GM12875 (cell line): ENCODE measurements around the gene GPR87.

Experiments
- H3K4me3 ChIP-seq: one replicate; pipeline ENCODE4 v1.5.1; 2011; ENCODE audit warnings: low read depth, low read length, control low read depth
- TF ChIP-seq, protein P1 (sequence below): IDR thresholded peaks from 2 replicates; pipeline ENCODE4 v1.5.1; 2011; ENCODE audit warnings: low read depth, mild to moderate bottlenecking, control low read depth, inconsistent platforms, low read length, moderate library complexity, borderline replicate concordance; ENCODE audit not compliant: insufficient read depth

Gene GPR87

GRCh38 chr3:151303751-151304150 lies 12.9 kb downstream of the GPR87 start:
- H3K4me3 ChIP-seq = no peak overlapping the region

GRCh38 chr3:151301787-151302186 lies 14.8 kb downstream of the GPR87 start:
- no peak overlapping the region for H3K4me3 ChIP-seq
- TF ChIP-seq, protein P1, sequence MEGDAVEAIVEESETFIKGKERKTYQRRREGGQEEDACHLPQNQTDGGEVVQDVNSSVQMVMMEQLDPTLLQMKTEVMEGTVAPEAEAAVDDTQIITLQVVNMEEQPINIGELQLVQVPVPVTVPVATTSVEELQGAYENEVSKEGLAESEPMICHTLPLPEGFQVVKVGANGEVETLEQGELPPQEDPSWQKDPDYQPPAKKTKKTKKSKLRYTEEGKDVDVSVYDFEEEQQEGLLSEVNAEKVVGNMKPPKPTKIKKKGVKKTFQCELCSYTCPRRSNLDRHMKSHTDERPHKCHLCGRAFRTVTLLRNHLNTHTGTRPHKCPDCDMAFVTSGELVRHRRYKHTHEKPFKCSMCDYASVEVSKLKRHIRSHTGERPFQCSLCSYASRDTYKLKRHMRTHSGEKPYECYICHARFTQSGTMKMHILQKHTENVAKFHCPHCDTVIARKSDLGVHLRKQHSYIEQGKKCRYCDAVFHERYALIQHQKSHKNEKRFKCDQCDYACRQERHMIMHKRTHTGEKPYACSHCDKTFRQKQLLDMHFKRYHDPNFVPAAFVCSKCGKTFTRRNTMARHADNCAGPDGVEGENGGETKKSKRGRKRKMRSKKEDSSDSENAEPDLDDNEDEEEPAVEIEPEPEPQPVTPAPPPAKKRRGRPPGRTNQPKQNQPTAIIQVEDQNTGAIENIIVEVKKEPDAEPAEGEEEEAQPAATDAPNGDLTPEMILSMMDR = no peak

More at GRCh38 chr3:151303751-151304150, 12.9 kb downstream of the GPR87 start:
- TF ChIP-seq, protein P1 = no peak

DNA sequence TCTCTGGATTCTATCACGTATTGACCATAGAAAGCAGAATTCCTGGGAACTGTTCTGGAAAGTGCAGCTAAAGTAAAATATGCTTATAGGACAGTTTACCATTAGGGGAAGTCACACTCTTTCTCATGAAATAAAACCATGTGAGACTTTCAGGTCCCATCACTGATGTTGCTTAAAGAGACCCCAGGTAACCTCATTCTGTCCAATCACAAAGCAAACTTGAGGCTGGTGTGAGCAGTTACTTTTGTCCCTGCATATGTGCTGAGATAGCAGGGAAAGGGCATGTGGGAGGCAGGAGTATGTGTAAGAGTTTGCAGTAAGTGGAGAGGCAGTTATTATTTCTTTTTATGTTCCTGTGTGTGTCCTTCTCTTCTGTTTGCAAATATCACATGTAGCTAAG lies 16.1 kb downstream of the GPR87 start:
- TF ChIP-seq, protein P1 = no peak
- no peak overlapping the region for H3K4me3 ChIP-seq

- TF ChIP-seq, protein P1 = no peak
- H3K4me3 ChIP-seq = no peak overlapping the region
Measured at GRCh38 chr3:151299006-151299405, 17.6 kb downstream of the GPR87 start.

DNA sequence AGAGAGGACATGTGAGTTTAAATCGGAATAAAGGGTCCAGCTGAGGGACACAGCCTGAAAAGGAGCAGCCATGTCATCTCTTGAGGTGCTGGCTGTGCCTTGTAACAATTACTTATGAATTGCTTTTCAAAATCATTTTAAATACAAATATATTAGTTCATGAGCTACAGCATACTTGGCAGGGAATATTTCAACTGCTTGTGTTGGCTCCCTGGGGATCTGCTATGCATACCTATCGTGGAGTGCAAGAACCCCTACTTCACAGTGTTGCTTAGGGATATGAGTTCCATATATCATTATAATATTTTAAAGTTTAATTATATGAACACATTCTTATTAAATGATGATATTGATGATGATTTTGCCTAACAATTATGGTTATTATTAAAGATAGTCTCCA lies 19.2 kb downstream of the GPR87 start:
- TF ChIP-seq, protein P1 = no peak
- H3K4me3 ChIP-seq = no peak overlapping the region

GRCh38 chr3:151296226-151296625 lies 20.4 kb downstream of the GPR87 start:
- TF ChIP-seq, protein P1 = no peak
- no peak overlapping the region for H3K4me3 ChIP-seq

- TF ChIP-seq, protein P1 = no peak
- H3K4me3 ChIP-seq = no peak overlapping the region
Measured at GRCh38 chr3:151293127-151293526, 23.5 kb downstream of the GPR87 start.
